HG03108 (cell line): ENCODE results near the gene CTNNBL1.

ENCODE experiments used
- ATAC-seq: cut with Tn5 transposase; IDR thresholded peaks from one replicate; pipeline ENCODE4 v1.9.1; 2021; ENCODE audit warnings: moderate library complexity; ENCODE audit not compliant: unreplicated experiment

CTNNBL1 gene

DNA sequence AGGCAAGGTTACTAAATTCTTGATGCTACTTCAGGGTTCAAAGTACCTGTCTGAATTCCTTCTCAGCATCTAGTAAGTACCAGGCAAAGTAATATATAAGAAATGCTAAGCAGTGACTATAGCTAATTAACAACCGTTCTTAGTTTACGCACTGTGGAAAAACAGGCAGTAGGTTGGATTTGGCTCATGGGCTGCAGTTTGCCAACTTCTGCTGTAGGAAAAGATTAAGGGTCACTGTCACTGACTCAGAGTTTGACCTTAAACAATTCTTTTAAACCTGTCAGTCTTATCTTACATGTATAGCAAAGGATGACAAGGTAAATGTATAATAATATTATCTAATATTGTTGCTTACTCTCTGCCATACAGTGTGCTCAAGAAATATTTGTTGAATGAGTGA is 42.3 kb downstream of the CTNNBL1 start:
- no peak for ATAC-seq

DNA sequence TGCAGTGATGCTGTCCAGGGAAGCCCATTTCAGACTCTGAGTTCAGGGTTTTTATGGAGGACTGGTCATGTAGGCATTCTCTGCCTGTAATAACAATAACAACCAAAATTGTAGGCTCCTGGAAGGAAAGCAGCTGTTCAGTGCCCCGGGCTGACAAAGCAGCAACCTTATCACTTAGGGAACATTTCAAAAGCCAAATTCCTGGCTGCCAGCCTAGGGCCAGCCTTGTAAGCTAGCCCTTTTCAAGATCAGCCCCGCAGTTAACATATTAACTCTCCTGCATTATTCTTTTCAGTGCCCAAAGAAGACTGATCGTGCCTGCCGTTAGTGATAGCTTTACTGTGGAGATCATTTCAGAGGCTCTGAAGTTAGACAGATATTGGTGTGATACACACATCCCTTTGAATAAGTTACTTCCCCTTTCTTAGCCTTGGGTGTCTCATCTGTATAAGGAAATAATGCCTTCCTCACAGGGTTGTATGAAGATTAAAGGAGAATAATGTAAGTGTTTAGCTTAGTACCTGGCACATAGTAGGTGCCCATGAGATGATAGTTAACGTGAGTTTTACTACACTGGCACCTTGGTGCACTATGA is 44.1 kb downstream of the CTNNBL1 start:
- ATAC-seq, result no peak

DNA sequence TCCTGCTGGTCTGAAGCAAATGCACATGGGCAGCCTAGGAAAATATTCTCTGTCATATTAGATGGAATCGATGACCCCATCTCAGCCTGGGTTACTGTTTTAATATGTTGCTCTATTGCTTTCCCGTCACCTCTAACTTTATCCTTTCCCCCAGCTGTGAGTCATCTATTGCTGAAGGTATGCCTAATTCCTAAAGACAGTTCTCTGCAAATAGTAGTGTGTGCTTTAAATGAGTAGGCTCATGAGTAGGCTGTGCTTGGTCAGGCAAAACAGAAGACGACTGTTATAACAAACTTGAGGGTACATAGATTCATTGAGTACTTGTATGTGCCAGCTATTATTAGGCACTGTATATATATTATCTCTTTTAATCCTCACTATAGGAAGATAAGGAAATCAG is 47.2 kb downstream of the CTNNBL1 start:
- ATAC-seq, result no peak

DNA sequence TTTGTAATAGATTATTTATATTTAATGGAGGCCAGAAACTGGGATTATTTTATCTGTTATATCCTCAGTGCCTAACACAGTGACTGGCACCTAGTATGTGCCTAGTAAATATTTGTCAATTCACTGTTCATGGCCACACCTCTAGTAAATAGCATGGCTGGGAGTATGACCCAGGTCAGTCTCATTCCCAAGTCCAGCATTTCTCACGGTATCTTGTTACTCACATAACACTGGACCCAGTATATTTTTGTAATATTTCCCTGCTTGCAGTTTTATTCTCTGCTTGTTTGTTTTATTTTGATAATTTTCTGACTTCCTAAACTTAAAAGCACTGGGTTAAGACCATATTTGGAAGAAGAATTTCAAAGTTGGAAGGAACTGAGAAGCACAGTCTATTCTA is 47.7 kb downstream of the CTNNBL1 start:
- ATAC-seq, result no peak

DNA sequence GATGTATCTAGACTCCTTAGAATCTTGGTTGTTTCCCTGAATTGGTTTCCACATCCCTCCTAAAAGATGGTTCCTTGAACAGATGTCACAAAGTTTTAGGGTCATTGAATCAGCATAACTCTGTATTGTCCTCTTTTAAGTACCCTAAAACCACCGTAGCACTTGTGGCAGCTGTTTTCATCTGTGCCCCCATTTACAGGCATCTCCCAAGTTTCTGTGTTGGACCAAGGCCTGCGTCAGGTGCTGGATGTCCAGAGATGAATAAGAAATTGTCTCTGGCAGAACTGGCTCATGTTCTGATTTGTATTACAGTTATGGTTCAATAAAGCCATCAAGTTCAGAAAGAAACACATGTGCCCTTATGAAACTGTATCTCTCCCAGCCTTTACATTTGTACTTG is 48.3 kb downstream of the CTNNBL1 start:
- no peak for ATAC-seq

DNA sequence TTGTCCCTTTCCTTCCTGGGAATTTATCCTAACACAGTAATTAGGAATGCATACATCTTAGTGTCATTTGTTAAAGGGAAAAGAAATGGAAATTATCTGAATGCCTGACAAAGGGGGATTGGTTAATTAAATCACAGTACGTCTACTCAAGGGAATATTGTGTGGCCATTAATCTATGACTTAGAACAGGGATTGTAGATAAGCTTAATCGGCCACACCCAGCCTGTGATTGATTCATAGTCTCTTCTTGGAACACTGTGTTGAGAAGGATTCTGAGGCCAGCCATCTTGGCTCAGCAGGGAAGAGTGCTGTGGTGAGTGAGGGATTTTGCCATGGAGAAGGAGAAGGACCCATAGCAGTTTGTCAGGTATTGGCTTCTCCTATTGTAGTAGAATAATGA is 50.5 kb downstream of the CTNNBL1 start:
- no peak for ATAC-seq

DNA sequence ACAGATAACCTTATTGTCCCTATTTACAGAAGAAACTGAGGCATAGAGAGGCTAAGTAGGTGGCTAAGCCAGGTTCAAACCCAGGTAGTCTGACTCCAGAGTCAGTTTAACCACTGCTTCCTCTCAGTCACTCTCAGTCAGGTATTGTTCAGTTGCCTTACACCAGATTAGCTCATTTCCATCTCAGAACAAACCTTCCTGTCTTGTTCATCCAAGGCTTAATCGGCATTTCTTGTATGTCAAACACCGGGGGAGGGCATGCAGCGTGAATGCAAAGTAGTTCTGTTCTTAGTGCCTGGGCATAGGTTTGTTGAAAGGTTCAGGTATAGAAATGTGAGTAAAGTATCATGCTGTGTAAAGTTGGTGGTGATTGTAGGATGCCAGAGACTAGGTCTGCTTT is 51.7 kb downstream of the CTNNBL1 start:
- no peak for ATAC-seq

DNA sequence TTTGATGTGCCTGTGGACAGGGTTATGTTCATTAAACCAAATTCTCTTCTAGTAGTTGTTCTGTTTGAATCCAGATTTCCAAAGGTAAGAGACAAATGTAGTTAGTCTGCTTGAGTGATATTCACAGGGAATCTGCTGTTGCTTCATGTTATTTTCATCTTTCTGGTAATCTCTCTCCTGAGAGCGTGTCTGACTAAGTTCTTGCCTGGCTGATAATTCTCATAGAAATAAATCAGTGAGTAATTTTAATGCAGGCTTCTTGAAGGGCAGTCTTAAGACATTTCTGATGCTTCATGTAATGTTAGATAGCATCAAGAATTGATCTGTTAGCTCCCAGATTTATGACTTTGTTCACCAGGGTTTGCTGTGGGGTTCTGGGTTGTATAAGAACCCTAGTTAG is 54.2 kb downstream of the CTNNBL1 start:
- no peak for ATAC-seq

DNA sequence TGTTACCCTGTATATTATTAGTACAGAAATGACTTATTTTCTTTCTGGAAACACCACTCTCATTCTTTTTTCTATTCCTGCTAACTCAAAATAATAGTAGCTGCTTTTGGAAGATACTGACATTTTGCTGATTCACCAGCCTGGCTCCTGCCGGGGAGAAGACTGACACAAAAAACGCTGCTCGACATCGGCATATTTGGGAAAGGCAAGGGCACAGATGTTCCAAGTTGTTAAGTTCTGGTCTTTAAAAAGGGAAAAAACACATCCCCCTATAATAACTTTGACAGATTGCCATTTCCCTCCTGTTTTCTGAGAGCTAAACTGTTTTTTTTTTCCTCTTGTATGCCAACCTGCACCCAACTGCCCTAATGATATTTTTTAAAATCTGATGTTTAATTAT is 55.4 kb downstream of the CTNNBL1 start:
- ATAC-seq, result no peak

DNA sequence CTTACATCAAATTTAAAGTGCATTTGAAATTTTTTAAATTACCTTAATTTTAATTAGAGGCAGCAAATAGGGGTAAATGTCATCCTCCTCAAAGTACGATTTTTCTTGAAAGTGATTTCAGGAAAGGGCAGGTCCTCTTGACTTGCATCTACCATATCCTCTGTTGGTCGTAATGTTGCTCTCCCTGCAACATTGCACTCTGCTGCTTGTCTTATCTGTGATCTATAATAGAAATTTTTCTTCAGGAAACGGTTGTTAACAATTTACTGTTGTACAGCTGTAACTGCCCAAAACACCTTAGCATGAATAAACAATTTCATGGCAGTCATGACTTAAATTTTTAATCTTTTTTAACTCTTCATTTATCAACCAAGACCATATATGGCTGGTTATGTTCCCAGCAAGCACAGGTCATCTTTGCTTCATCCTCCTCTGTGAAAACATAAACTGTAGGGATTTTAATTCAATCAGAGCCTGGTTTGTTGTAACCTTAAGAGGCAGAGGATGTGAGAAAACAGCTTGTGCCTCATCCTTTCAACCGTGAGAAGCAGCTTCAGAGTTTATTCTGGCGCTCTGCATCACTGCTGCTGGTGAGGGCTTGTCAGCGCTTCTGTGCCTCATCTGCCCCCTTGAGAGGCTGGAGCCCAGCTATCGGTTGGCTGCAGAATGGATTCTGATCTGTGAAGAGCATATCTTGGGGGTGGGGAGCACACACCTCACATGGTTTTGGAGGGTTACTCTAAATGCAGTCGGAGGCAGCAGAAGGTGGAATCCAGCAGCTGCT is 56.0 kb downstream of the CTNNBL1 start:
- no peak for ATAC-seq

DNA sequence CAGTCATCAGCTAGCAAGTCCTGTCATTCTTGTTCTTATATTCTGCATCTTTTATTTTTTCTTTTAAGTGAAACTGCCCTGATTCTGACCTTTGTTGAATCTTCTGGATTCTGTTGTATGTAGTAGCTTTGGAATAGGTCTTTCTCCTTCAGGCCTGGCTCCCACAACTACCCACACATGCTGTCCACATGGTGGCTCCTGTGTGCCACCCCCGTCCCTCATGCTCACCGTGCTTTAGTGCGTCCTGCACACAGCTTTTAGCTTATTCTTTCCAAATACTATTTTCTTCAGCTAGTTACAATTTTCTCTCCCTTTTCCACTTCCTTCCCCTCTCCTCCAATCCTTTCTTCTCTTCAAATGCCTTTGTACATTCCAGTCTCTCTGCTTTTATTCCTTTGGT is 61.8 kb downstream of the CTNNBL1 start:
- ATAC-seq, result no peak

DNA sequence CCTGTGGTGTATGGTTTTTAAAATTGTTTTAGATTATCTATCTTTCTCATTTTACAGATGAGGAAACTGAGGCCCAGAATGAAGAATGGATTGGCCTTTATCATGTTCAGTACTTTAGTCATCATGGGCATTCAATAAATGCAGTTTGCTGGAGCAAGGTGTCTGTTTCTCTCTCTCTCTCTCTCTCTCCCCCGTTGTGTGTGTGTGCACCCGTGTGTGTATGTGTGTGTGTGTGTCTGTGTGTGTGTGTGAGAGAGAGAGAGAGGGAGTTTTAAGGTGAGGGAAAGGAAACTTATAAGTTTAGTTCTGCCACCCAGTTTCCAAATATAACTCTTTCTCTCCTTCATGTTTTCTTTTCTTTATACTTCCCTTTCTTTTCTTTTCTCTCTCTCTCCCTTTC is 62.4 kb downstream of the CTNNBL1 start:
- no peak for ATAC-seq

DNA sequence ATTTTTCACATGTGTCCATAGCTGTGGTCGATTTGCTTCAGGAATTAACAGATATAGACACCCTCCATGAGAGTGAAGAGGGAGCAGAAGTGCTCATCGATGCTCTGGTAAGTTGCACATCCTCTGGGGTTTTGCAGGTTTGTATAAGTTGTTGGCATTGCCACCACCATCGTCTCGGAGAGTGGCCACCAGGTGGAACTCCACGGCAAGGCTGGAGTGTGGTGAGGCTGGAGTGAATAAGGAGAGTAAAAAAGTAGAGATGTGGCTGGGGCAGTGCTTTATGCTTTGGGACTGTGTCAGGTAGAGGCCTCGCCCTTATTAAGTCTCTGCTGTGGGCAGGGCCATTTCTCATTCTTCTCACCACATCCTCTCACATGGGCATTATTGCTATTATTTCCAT is 63.7 kb downstream of the CTNNBL1 start:
- ATAC-seq, result no peak

DNA sequence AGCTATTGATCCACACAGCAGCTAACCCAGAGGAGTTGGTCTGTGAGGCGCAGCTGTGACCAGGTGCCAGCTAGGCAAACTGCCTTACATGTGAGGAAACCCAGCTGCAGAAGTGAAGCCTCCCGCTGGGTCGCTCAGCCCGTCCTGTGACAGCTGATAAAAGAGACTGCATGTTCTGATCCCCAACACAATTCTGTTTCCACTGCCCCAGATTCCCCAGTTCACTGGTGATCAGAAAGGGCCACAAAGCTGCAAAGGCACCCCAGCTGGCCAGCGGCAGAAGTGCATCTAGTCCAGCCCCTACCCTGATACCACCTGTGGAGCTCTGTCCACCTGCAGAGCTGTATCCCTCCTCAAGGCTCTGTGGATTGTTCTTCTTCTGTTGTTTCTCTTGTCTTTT is 64.5 kb downstream of the CTNNBL1 start:
- ATAC-seq, result no peak

DNA sequence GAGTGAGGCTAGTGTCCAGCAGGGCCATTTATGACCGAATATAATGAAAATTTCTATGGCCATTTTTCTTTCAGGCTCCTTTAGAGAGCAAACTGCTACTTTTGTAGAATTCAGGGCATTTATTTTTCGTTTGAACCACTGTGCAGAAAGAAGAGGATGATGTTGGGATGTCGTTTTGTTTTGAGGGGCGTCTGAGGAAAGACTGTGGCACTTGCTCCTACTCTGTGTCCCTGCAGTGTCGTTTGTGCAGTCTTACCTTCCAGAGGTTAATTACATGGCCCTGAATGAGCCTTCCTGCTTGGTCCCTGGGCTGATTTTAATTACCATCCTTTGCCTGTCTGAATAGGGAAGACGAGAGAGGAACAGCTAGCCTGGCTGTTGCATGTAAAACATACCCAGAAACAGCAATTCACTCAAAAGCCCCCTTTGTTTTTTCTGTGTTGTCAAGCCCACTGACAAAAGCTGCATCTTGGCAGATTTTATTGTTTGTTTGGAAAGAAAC is 65.3 kb downstream of the CTNNBL1 start:
- ATAC-seq, result no peak

DNA sequence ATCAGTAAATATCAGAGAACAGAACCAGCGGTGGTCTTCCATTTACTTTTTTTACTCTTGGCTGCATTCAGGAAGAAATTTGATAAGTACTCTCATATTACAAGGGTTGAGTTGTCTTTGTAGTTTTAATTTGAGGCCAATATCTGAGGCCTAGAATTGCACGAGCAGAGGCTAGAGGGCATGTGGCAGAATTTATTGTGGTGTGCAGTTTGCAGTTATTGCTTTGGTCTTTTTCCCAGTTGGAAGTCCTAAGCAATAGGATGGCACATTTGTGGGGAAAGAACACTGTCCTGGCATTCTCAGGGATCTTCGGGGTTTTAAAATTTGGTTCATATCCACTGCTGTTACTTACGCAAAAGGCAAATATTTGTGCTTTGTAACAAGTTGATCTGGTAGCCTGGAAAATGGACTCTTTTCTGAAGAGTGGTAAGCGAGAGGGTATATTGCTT is 66.0 kb downstream of the CTNNBL1 start:
- ATAC-seq, result no peak

DNA sequence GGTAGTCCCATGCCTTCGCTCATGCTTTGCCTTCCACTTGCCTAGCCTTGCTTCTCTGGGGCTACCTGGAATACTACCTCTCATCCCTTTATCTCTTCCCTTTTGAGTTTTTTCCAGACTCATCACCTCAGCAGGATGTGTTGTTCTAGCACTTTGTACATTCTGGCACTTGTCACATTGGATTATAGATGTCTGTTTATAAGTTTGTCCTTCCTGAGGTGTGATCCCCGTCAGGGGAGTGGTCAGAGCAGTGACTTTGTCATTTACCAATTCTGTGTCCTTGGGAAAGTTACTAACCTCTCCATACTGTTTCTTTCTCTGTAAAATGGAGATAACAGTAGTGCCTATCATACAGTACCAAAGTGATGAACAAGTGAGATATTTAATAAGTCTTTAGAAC is 66.5 kb downstream of the CTNNBL1 start:
- ATAC-seq, result no peak

DNA sequence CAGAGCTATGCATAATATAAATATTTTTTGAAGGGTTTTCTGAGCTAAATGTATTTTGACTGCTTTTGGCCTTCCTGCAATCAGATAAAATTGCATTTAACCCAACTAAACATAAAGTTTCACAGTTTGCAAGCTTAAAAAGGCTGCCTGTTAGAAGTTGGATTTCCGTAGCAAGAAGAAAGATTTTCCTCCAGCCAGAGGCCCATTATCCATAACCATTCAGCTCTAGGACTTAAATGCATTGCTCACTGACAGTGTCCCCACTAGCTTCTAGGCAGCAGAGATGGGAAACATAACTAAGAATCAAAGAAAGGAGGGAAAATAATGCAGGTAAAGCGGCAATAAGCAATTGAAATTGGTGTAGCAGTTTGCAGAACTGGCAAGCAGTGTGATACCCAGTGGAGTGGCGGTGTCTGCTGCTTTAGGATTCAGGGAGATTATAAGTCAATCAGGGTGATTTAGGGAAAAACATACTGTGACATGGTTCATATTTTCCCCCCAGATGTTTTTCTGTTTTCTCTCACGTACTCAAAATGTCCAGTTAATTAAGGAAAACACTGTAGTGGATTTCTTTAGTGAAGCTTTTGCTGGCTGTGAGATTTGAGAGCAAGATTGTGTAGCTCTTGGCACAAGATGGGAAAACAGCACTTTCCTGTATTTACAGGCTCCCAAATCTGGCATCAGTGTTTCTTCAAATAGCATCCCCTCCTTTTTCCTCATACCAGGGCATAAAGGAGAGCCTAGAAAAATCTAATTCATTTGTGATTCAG is 69.1 kb downstream of the CTNNBL1 start:
- no peak for ATAC-seq

DNA sequence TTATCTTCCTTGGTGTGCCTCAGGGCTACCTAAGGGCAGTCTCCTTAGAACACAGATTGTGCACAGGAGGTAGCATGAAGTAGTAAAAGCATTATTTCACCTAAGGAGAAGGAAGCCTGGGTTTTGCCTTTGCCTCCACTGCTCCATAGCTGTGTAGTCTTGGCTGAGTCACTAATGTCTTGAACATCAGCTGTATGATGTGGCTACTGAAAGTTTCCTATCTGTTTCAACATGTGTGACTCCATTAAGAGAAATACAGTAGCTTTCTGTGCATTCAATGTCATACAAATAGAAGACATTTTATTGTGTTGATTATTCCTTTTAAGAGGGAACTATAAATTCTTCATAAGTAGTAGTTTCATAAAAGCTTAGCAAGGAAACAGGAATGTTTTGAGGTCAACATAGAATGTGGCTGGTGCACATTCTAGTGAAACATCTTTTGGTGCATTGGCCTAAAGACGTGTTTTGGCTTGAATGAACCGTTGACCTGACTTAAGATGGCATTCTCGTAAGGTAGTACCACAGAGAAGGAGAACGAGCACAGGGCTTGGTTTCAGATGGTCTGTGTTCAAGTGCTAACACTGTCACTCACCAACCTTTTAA is 70.6 kb downstream of the CTNNBL1 start:
- no peak for ATAC-seq

DNA sequence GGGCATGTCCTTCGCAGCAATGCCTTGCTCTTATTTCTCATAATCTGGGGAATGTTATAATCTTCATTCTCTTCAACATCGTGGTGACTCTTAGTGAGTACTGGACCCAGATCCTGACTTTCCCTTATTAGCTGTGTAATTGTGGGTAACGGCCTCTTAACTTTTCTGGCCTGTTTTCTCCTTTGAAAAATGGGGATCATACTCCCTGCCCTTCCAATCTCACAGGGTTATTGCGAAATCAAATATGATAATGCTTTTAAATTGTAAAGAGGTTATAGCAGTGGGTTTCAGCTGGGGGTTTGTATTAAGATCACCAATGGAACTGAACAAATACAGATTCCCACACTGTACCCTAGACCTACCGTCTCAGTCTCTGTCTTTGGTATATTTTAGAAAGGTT is 77.1 kb downstream of the CTNNBL1 start:
- no peak for ATAC-seq

DNA sequence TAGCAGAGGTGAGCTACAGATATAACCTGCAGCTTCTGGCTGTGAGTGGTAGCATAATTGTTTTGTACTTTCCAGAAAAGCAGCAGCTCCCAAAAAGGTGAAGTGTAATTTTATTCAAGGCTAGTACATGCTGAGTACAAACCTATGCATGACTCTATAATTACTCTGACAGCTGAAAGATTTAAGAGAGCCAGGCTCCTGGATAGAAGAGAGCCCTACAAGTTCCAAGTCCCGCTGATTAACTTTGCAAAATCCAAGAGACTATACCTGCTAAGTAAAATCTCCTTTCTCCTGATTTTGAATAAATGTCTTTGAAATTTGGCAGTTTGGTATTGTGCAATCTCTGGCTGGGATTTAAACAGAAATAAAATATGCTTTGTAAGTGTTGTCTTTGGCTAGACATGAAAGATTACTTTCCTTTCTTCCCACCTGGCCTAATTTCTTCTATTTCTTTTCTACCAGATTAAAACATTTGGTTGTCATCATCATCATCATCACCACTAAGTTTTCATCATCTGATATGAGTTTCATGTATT is 79.5 kb downstream of the CTNNBL1 start:
- ATAC-seq, result no peak
